HG03135 (cell line): ENCODE data around the gene USP48.

Source experiments
- ATAC-seq: cut with Tn5 transposase; IDR thresholded peaks from one replicate; pipeline ENCODE4 v1.9.1; 2021; ENCODE audit warnings: mild to moderate bottlenecking, moderate library complexity; ENCODE audit not compliant: unreplicated experiment

The USP48 gene

DNA sequence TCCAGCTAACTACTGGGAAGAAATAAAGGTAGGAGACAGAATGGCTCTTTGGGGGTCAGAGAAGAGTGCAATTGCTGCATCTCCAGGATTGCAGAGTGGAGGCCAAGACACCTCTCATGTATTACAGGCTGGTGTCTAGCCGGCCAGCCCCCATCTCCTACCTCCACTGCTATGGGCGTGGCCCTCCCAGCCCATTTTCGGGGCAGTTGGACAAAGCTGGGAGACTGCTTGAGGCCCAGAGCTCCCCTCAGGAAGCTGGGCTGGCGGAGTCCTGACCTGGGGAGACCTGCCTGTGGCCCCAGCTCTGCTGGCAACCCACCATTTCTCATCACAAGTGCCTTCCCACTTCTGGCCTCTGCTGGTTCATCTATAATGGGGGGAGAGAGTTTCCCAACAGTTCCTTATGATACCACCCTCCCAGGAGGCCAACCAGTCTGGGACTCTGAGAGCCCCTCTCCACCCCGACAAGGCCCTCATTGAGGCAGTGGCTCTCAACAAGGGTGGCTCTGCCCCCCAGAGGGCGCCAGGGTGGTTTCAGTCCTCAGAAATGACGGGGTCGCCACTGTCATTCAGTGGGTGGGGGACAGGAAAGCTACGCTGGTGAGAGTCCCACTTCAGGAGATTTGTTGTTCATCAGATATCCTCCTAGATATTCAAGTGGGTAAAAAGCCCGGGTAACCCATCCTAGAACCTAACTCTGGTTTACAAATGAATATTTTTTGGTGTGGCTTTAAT is 125.3 kb downstream of the USP48 start:
- ATAC-seq: no peak

DNA sequence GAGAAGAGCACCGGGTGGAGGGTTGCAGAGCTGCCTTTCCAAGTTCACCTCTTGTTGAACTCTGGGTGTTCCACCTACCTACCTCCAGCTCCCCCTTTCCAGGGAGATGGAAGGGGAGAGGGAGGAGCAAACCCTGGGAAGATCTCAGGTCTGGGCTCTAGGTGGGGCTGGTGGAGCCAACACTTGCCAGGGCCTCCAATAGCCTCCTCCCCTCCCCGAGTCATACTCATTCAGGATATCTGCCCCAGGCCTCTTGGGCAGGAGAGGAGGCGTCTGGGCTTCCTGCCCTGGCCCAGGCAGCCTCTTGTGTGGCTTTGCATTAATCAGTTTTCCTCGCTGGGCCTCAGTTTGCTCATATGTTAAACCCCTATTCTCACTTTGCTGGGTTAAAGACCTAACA is 127.2 kb downstream of the USP48 start:
- no peak for ATAC-seq

GRCh38 chr1:21655259-21655658 is 127.7 kb downstream of the USP48 start:
- no peak for ATAC-seq

DNA sequence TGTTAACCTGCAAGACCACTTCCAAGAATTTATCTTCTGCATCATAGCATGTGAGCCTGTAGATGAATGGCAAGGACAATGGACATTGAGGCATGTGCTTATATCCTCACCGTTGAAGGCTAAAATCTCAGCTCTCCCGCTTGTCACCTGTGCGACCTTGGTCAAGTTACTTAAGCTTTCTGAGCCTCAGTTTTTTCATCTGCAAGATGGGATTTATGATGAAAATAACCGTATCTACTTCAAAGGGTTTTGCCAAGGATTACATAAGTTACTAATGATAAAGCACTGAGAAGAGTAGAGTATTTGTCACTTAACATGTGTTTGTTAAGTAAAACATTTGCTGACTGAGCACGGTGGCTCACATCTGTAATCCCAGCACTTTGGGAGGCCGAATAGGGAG is 128.7 kb downstream of the USP48 start:
- ATAC-seq: no peak

- no peak for ATAC-seq
Observed at GRCh38 chr1:21653744-21654100, 129.2 kb downstream of the USP48 start.

GRCh38 chr1:21652937-21653743 is 129.8 kb downstream of the USP48 start:
- ATAC-seq: no peak

DNA sequence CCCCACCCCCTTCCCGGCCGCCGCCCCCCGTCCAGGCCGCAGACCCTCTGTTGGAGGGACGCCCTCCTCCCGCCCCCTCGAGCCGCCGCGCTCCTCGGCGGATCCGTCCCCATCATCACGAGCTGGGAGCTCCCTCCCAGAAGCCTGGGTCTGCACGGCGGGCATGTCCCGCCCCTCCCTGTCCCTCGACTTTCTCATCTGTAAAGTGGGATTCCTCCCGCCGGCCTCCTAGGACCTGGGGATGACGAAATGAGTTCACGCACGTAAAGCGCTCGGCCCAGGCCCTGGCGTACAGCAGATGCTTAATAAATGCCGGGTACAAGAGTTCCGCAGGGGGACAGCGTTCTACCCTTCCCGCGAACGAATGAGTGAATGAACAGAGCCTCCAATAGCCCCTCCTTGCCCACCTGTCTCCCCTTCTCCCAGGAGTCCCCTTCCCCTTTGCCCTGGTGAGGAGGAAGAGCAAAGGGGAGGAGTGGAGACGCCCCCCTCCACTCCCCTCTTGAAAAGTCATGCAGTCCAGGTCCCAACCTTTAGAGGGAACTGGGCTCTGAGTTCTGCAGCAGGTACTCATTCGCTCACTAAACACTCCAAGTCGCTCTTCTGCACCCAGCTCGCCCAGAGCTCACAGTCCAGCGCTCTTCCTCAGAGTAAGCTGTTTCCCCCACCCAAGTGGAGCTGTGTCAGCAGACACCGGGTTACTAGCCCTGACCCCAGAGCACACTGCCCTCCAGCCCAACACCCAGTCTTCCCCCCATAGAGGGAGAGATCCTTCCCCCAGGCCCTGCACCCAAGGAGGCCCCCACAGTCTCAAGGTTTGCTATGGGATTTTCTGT is 130.6 kb downstream of the USP48 start:
- no peak for ATAC-seq

DNA sequence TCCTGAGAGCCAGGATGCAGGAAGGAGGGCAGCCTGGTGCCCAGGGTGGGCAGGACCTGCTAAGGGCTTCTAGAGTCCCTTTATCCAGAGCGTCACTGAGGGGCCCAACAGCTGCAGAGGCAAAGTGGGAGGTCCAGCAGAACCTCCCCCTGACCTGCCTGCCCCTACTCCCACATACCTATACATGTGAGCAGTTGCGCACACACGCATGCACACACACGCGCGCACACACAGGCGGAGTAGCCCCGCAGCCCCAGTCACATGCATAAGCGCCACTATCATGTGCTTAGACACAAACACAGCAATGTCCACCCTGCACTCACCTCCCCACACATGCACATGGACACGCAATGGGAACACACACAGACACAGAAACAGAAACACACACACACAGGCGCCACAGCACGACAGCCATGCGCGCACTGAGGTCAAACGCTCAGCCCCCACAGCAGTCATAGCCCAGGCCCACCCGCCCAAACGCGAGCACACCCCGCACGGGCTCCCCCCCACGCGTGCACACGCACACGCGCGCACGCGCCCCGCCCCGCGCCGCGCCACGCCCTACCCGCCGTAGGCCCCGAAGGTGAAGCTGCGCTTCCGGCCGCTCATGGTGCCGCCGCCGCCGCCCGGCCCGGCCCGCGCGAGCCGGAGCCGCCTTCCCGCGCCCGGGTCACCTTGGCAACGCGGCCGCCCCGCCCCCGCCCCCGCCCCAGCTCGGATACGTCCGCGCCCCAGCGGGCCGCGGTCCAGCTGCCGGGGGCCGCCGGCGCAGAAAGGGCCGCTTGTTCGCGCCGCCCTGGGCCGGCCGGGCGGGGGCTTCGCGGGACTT is 131.5 kb downstream of the USP48 start:
- no peak for ATAC-seq

DNA sequence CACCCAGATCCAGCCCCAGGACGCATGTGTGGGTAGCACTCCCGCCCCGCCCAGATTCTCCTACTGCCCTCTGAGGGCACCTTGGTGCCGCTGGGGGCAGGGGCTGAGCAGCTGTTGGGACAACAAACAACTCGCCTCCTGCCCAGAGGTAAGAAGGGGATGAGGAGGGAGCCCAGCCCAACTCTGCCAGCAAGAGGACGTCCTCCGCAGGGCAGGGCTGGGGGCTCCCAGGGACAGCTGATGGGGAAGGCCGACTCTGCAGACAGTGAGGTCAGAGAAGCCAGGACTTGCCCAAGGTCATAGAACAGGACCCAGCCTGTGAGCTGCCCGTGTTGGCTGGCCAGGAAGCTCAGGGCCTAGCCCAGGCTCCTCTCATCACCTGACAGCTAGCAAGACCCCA is 132.5 kb downstream of the USP48 start:
- no peak for ATAC-seq

- ATAC-seq: no peak
Observed at GRCh38 chr1:21649315-21649714, 133.6 kb downstream of the USP48 start.

DNA sequence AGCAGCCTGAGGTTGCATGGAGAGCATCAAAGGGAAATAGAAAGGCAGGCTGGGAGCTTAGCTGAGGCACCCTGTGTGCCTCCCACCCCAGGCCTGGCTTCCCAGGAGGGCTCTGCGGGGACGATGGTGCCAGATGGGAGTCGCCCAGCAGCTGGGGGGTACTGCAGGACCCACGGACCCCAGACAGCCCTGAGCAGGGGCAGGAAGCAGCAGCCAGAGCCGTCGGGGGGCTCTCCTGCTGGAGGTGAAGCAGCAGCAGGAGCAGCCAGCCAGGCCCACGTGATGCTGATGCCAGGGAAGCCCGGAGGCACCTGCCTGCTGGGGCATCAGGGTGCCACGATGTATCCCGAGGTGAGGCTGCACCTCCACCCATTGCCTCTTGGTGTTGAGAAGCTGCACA is 134.2 kb downstream of the USP48 start:
- ATAC-seq: no peak

DNA sequence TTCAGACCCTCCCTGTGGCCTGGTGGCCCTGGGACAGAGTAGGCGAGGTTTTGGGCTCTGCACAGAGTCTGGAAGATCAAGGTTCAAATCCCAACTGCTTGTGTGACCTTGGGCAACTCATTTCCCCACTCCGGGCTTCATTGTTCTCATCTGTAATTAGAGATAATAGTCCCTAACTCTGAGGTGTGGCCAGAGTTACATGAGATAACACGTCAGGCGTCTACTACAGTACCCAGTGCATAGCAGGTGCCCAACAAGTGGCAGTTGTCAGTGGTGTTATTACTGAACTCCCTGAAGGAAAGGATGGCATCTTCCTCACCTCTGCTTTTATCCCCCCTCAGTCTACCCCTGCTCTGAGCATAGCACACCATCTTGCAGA is 134.6 kb downstream of the USP48 start:
- no peak for ATAC-seq

- no peak for ATAC-seq
Observed at GRCh38 chr1:21647431-21648351, 135.3 kb downstream of the USP48 start.

GRCh38 chr1:21645550-21645949 is 137.4 kb downstream of the USP48 start:
- ATAC-seq: no peak

DNA sequence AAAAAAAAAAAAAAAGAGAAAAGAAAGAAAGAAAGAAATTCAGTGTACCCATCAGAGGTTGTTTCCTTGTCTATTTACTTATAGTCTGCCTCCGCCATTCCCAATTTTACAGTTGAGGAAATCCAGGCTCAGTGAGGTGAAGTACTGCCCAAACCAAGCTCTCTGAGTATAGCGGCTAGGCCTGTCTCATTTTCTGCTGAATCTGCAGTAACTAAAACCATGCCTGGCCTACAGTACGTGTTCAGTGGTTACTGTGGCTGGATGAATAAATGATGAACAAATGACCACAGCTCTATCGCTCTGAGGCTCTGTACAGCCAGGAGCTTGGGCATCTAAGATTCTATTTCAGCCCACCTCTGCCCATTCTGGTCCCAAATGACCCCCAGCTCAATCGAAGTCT is 138.0 kb downstream of the USP48 start:
- ATAC-seq: no peak

- no peak for ATAC-seq
Observed at GRCh38 chr1:21644348-21644747, 138.6 kb downstream of the USP48 start.

DNA sequence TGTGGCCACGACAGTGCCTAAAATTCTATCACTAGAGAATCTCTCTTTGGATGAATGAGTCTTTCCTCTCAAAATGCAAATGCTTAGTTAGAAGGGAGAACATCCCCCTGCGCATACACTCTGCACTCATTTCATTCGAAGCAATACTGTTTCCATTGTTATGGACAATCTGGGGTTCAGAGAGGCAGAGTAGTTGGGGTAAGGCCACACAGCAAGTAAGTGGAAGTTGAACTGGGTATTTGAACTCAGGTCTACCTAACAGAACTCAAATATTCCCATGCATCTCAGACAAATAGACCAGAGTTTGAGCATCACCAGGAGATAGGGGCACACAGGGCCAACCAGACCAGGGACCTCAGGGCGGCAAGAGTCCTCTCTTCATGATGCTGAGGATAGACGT is 139.3 kb downstream of the USP48 start:
- ATAC-seq: no peak

DNA sequence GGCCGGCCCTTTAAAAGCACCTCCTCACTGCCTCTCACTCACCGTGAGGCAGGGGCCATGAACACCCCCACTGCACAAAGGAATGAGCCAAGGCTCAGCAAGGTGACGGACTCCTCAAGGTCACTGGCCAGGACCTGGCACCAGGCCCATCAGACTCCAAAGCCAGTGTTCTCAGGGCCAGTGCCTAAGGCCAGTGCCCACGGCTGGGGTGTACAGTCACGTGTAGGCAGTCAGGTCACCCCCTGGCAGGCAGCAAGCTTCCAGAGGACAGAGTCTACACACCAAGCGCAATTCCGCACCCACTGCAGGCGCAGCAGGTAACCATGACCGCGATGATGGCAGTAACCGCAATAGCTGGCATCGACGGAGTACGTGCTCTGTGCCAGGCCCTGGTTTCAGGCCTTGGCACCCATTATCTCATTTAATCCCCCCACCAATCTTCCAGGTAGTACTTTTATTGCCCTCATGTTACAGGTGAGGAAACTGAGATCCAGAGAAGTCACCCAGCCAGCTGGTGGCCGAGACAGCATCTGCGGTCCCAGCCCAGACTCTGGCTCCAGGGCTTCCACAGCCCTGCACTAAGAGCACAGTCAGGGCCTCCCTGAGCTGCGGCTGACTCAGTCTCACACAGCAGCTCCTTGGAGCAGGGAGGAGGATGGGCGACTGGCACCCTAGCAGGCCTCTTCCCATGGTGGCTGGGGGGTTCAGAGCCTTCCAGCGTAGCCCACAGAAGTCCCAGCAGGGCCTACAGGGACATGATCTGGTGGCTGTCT is 140.8 kb downstream of the USP48 start:
- ATAC-seq: no peak

- no peak for ATAC-seq
Observed at GRCh38 chr1:21641537-21641936, 141.4 kb downstream of the USP48 start.
